PC-3 (cell line): Measurements from ENCODE around the gene MRPL4. TPM values are rescaled to one million over a fixed set of nuclear protein-coding genes. Genes with fewer than 3 reads are reported as not detected.

Experiments
- ATAC-seq: fragments of 200-7000 bp; cut with Tn5 transposase; 2 replicates; pipeline ENCODE4 v1.9.1; 2020; ENCODE audit warnings: mild to moderate bottlenecking, moderate library complexity
- BruUV-seq: library from RNA; stranded (reverse); fragments of 400-500 nt; replicated peaks from 2 replicates; lab custom pipeline; 2021; lab: Mats Ljungman, UMichigan
- CTCF ChIA-PET: fragments of 300-600 bp; sonication (Branson Sonifier 250); formaldehyde crosslinking; loops from one replicate; lab custom pipeline; 2022; ENCODE audit warnings: antibody characterized with exemption; lab: Charles Lee
- POLR2A ChIA-PET: fragments of 300-600 bp; sonication (Branson Sonifier 250); formaldehyde crosslinking; loops from one replicate; lab custom pipeline; 2022; ENCODE audit warnings: antibody characterized with exemption; ENCODE audit not compliant: unreplicated experiment; lab: Charles Lee
- DNase-seq: peaks from one replicate; pipeline ENCODE4 v3.0.0-alpha.2; 2015
- H2AFZ ChIP-seq: fragments of 300-600 bp; sonication (generic); 2 replicates; pipeline ENCODE4 v1.6.0; 2016; ENCODE audit warnings: antibody characterized with exemption, low read length
- H3F3A ChIP-seq: fragments of 300-600 bp; sonication (generic); one replicate; pipeline ENCODE4 v1.6.0; 2017; ENCODE audit warnings: antibody characterized with exemption, low read length, control low read depth, mild to moderate bottlenecking; ENCODE audit not compliant: unreplicated experiment
- H3K27ac ChIP-seq: fragments of 300-600 bp; sonication (generic); 2 replicates; pipeline ENCODE4 v1.5.1; 2016; ENCODE audit warnings: mild to moderate bottlenecking, low read length
- H3K27me3 ChIP-seq: fragments of 300-600 bp; sonication (generic); 2 replicates; pipeline ENCODE4 v1.6.1; 2016; ENCODE audit warnings: low read length, mixed read lengths
- H3K36me3 ChIP-seq: fragments of 300-600 bp; sonication (generic); 2 replicates; pipeline ENCODE4 v1.6.1; 2016; ENCODE audit warnings: low read depth, mixed run types, low read length, mixed read lengths
- H3K4me1 ChIP-seq: fragments of 300-600 bp; sonication (generic); 2 replicates; pipeline ENCODE4 v1.5.1; 2016; ENCODE audit warnings: low read length; ENCODE audit not compliant: insufficient read depth
- H3K4me2 ChIP-seq: fragments of 300-600 bp; sonication (generic); 2 replicates; pipeline ENCODE4 v1.6.0; 2016; ENCODE audit warnings: low read length
- H3K4me3 ChIP-seq: fragments of 300-600 bp; sonication (generic); 2 replicates; pipeline ENCODE4 v1.5.1; 2016; ENCODE audit warnings: mild to moderate bottlenecking, low read length, mixed read lengths
- H3K79me2 ChIP-seq: fragments of 300-600 bp; sonication (generic); 2 replicates; pipeline ENCODE4 v1.6.1; 2017; ENCODE audit warnings: low read length, mixed read lengths
- H3K9ac ChIP-seq: fragments of 300-600 bp; sonication (generic); 2 replicates; pipeline ENCODE4 v1.6.0; 2016; ENCODE audit warnings: mild to moderate bottlenecking, low read length
- H3K9me2 ChIP-seq: fragments of 300-600 bp; sonication (generic); replicated peaks from 2 replicates; pipeline ENCODE4 v1.6.1; 2016; ENCODE audit warnings: mixed run types, low read length, mixed read lengths
- H3K9me3 ChIP-seq: fragments of 300-600 bp; sonication (generic); 2 replicates; pipeline ENCODE4 v1.6.1; 2016; ENCODE audit warnings: low read length, mixed read lengths
- H4K20me1 ChIP-seq: fragments of 300-600 bp; sonication (generic); 2 replicates; pipeline ENCODE4 v1.6.1; 2016; ENCODE audit warnings: low read length, mixed read lengths
- CTCF ChIP-seq: fragments of 300-600 bp; sonication (generic); conservative IDR thresholded peaks from 2 replicates; pipeline ENCODE4 v1.5.1; 2017; ENCODE audit warnings: antibody characterized with exemption, low read depth, mild to moderate bottlenecking, low read length
- EZH2 ChIP-seq: fragments of 300-600 bp; sonication (generic); IDR thresholded peaks from one replicate; pipeline ENCODE4 v1.6.1; 2017; ENCODE audit warnings: antibody characterized with exemption, mild to moderate bottlenecking, low read length; ENCODE audit not compliant: unreplicated experiment
- EZH2phosphoT487 ChIP-seq: fragments of 300-600 bp; sonication (generic); IDR thresholded peaks from 2 replicates; pipeline ENCODE4 v1.6.1; 2018; ENCODE audit warnings: mild to moderate bottlenecking, antibody characterized with exemption, low read length, borderline replicate concordance
- intact Hi-C: fragments of 100-400 bp; cut with micrococcal nuclease; formaldehyde crosslinking; loops from 2 replicates; pipeline ENCODE4 v1.9.0; 2023
- total RNA-seq: library from RNA; depleted of rRNA; stranded (reverse); fragments of >200 nt; gene quantifications from 2 replicates; pipeline ENCODE4 v1.2.3, GENCODE V29; 2014

The MRPL4 gene
- total RNA-seq, 1 experiment from 2014 or later = 336 TPM

GRCh38 chr19:10292789-10293636 lies 41.0 kb downstream of the MRPL4 start:
- ATAC-seq (no peak), DNase-seq (peak; percentile 32)
- TF ChIP-seq CTCF (no peak), EZH2phosphoT487 (no peak), EZH2 (no peak)
- ChIA-PET POLR2A (no interaction called here), CTCF (no interaction called here)
- Histone ChIP-seq H4K20me1 (no peaks in the 10 kb centered on the region), H3K9me2 (no peaks in the 10 kb centered on the region), H3K9me3 (no peaks in the 10 kb centered on the region), H3K36me3 (no peaks in the 10 kb centered on the region), H3K79me2 (no peaks in the 10 kb centered on the region), H3K4me2 (peak overlapping the region; percentile 95), H3K9ac (no peak overlapping the region), H3K4me3 (no peak overlapping the region), H3K4me1 (peaks cover 29% of the 10 kb centered on the region), H3F3A (no peaks in the 10 kb centered on the region), H3K27me3 (peaks cover 19% of the 10 kb centered on the region; the same call in 1 of the 2 replicates), H2AFZ (no peak overlapping the region), H3K27ac (no peak overlapping the region)
- intact Hi-C loops = no loop called here
- BruUV-seq = no TSS peak

- Histone ChIP-seq H3F3A (no peaks in the 10 kb centered on the region), H3K36me3 (no peaks in the 10 kb centered on the region), H3K79me2 (no peaks in the 10 kb centered on the region), H3K27ac (no peak overlapping the region), H3K9me2 (no peaks in the 10 kb centered on the region), H3K27me3 (peaks cover 19% of the 10 kb centered on the region; the same call in 1 of the 2 replicates), H3K9ac (no peak overlapping the region), H4K20me1 (no peaks in the 10 kb centered on the region), H3K9me3 (no peaks in the 10 kb centered on the region), H3K4me1 (peaks cover 28% of the 10 kb centered on the region), H3K4me3 (no peak overlapping the region), H3K4me2 (no peak overlapping the region), H2AFZ (no peak overlapping the region)
- intact Hi-C loops = no loop called here
- ChIA-PET CTCF (no interaction called here), POLR2A (no interaction called here)
- ATAC-seq (no peak), DNase-seq (no peak)
- no TSS peak for BruUV-seq
- TF ChIP-seq EZH2 = no peak
- no peak for TF ChIP-seq CTCF
- TF ChIP-seq EZH2phosphoT487 = no peak
Observed at GRCh38 chr19:10293637-10294367, 41.8 kb downstream of the MRPL4 start.

GRCh38 chr19:10294368-10294697 lies 42.3 kb downstream of the MRPL4 start:
- CTCF ChIA-PET = no interaction called here
- TF ChIP-seq EZH2 = no peak
- no peak for TF ChIP-seq CTCF
- POLR2A ChIA-PET = no interaction called here

More at GRCh38 chr19:10294368-10294697, 42.3 kb downstream of the MRPL4 start:
- Histone ChIP-seq H3K9me2 (no peaks in the 10 kb centered on the region), H3K27ac (no peak overlapping the region), H3K27me3 (peaks cover 19% of the 10 kb centered on the region; the same call in 1 of the 2 replicates), H3K36me3 (no peaks in the 10 kb centered on the region), H3K79me2 (no peaks in the 10 kb centered on the region), H2AFZ (no peak overlapping the region), H3K9me3 (no peaks in the 10 kb centered on the region), H3K9ac (no peak overlapping the region), H3K4me1 (peaks cover 22% of the 10 kb centered on the region), H3F3A (no peaks in the 10 kb centered on the region), H3K4me3 (no peak overlapping the region), H3K4me2 (no peak overlapping the region), H4K20me1 (no peaks in the 10 kb centered on the region)
- no peak for ATAC-seq
- no TSS peak for BruUV-seq
- intact Hi-C loops = no loop called here
- no peak for DNase-seq
